Osteocyte (in vitro differentiated cells): ENCODE measurements around the gene OTUD5. TPM values are rescaled to one million over a fixed set of nuclear protein-coding genes. Genes with fewer than 3 reads are reported as not detected.

Source experiments
- DNase-seq: peaks from one replicate; pipeline ENCODE4 v3.0.0; 2021; ENCODE audit warnings: mixed read lengths; ENCODE audit not compliant: unreplicated experiment; ENCODE audit errors: extremely low spot score
- H3K27ac Mint-ChIP-seq: one replicate; pipeline ENCODE4 v1.8.0; 2021; ENCODE audit warnings: mild to moderate bottlenecking, mixed read lengths; ENCODE audit not compliant: unreplicated experiment
- H3K27me3 Mint-ChIP-seq: one replicate; pipeline ENCODE4 v1.8.0; 2021; ENCODE audit warnings: mixed read lengths; ENCODE audit not compliant: unreplicated experiment
- H3K36me3 Mint-ChIP-seq: one replicate; pipeline ENCODE4 v1.8.0; 2021; ENCODE audit warnings: mixed read lengths; ENCODE audit not compliant: unreplicated experiment
- H3K4me1 Mint-ChIP-seq: one replicate; pipeline ENCODE4 v1.8.0; 2021; ENCODE audit warnings: mixed read lengths; ENCODE audit not compliant: unreplicated experiment
- H3K4me3 Mint-ChIP-seq: one replicate; pipeline ENCODE4 v1.8.0; 2021; ENCODE audit warnings: mild to moderate bottlenecking, moderate library complexity, mixed read lengths; ENCODE audit not compliant: unreplicated experiment
- H3K9me3 Mint-ChIP-seq: one replicate; pipeline ENCODE4 v1.8.0; 2021; ENCODE audit warnings: mixed read lengths; ENCODE audit not compliant: unreplicated experiment
- CTCF ChIP-seq: fragments of 200-600 bp; sonication (generic); IDR thresholded peaks from 2 replicates; pipeline ENCODE4 v1.5.0; 2021; ENCODE audit warnings: antibody characterized with exemption, mild to moderate bottlenecking, moderate library complexity
- total RNA-seq: library from RNA; stranded (reverse); gene quantifications from 2 replicates; pipeline ENCODE4 v1.2.1, GENCODE V29; 2021

OTUD5 gene
- total RNA-seq, 1 donor from 2014 or later: 57.4 TPM

DNA sequence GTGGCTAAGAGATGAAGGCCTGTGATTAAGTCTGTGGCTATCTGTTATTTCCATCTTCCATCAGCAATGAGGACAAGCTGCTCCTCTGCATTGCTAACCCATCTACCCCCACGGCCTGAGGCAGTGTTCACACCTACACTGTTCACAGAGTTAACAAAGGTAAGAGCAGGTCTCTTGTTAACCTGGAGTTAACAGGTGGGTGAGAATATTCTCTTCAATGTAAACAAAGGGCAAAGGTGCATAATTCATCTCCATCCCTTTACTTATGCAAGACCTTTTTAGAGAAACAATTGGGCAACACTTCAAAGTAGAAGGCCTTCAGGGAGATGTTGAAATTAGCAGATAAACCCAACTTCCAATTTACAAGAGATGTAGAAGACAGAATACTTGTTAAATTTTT lies 48.8 kb downstream of the OTUD5 start:
- H3K27me3 Mint-ChIP-seq: no peaks in the 10 kb centered on the region
- H3K4me3 Mint-ChIP-seq: no peak overlapping the region
- no peak for TF ChIP-seq CTCF
- peaks cover 12% of the 10 kb centered on the region for H3K4me1 Mint-ChIP-seq
- H3K9me3 Mint-ChIP-seq: peaks cover 5% of the 10 kb centered on the region
- no peak for DNase-seq
- H3K27ac Mint-ChIP-seq: no peak overlapping the region
- H3K36me3 Mint-ChIP-seq: peaks cover 5% of the 10 kb centered on the region

- peaks cover 4% of the 10 kb centered on the region for H3K9me3 Mint-ChIP-seq
- H3K4me3 Mint-ChIP-seq: no peak overlapping the region
- H3K27ac Mint-ChIP-seq: no peak overlapping the region
- no peak for TF ChIP-seq CTCF
- no peak for DNase-seq
- H3K27me3 Mint-ChIP-seq: no peaks in the 10 kb centered on the region
- H3K36me3 Mint-ChIP-seq: peaks cover 15% of the 10 kb centered on the region
- H3K4me1 Mint-ChIP-seq: peaks cover 2% of the 10 kb centered on the region
Observed at GRCh38 chrX:48905090-48905790, 52.2 kb downstream of the OTUD5 start.

DNA sequence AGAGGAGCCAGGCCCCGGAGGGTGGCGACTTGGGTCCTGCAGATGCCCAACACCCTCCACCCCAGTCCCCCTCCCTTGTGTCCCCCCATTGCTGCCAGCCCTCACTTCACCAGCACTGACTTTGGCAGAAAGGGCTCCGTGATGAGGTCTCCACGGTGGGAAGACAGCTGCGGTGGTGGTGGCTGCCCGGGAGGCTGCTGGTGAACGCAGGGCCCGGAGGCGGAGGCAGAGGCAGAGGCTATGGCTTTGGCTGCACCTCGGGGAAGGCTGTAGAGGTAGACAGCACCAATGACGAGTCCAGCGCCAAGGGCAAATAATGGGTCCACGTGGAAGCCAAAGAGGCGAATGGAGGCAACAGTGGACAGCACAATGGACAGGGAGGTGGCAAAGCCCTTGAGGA lies 52.8 kb downstream of the OTUD5 start:
- Mint-ChIP-seq H3K27me3 (no peaks in the 10 kb centered on the region), H3K4me3 (no peak overlapping the region), H3K27ac (no peak overlapping the region), H3K36me3 (peaks cover 15% of the 10 kb centered on the region), H3K4me1 (no peaks in the 10 kb centered on the region), H3K9me3 (peaks cover 4% of the 10 kb centered on the region)
- no peak for DNase-seq
- TF ChIP-seq CTCF: no peak

DNA sequence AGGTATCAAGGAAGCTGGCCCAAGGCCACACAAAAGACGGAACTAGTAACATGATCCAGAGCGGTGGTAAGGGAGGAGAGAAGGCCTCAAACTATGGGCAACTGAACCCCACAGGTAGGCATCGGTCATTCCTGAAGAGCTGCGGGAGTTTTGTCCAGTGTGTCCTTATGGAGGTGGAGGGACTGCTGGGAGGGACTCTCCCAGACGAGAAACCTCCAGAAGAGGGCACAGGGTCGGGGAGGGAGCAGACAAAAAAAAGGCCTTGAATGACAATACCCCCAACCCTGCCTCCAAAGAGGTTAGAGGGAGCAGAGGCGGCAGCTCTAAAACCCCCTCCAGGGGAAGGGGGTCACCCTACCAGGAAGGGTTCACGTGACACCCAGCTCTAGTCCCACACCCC lies 53.2 kb downstream of the OTUD5 start:
- H3K27me3 Mint-ChIP-seq: no peaks in the 10 kb centered on the region
- peaks cover 4% of the 10 kb centered on the region for H3K9me3 Mint-ChIP-seq
- H3K27ac Mint-ChIP-seq: no peak overlapping the region
- no peak for DNase-seq
- TF ChIP-seq CTCF: no peak
- H3K4me3 Mint-ChIP-seq: no peak overlapping the region
- H3K36me3 Mint-ChIP-seq: peaks cover 15% of the 10 kb centered on the region
- H3K4me1 Mint-ChIP-seq: no peaks in the 10 kb centered on the region

DNA sequence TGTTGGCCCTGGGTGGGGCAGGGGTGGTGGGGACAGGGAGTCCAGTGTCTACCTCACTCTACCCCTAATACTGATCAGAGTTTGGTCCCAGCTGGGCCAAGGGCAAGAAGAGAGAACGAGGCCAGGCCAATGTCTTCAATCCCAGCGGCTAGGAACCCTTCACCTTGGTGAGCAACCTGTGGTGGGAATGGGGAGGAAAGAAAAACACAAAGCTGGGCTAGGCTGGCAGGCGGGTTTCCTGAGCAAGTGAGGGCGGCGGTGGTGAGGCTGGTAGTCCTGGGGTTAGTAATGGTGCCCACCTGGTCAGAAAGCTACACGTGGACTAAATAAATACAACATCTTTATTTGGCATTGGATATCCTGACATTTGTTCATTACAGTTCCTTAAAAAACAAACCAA lies 54.1 kb downstream of the OTUD5 start:
- DNase-seq: no peak
- no peak for TF ChIP-seq CTCF
- peaks cover 15% of the 10 kb centered on the region for H3K36me3 Mint-ChIP-seq
- H3K9me3 Mint-ChIP-seq: peaks cover 4% of the 10 kb centered on the region
- peaks cover 2% of the 10 kb centered on the region for H3K4me1 Mint-ChIP-seq
- H3K4me3 Mint-ChIP-seq: no peak overlapping the region
- no peaks in the 10 kb centered on the region for H3K27me3 Mint-ChIP-seq
- peak overlapping the region; percentile 10 for H3K27ac Mint-ChIP-seq
